HL-60 (cell line): ENCODE measurements around the gene MRPL11.

Experiments used
- DNase-seq, 2 experiments: peaks; one replicate each; pipeline ENCODE4 v3.0.0-alpha.2; 2010 to 2020; ENCODE audit warnings: low read depth in 1 of 2, low spot score in 1 of 2
- H3K27ac ChIP-seq: fragments of 250-450 bp; sonication (Bioruptor Pico); replicated peaks from 2 replicates; pipeline ENCODE4 v1.5.1; 2020; ENCODE audit warnings: mild to moderate bottlenecking, moderate library complexity
- H3K27me3 ChIP-seq: fragments of 250-450 bp; sonication (Bioruptor Pico); 2 replicates; pipeline ENCODE4 v1.5.1; 2021; ENCODE audit warnings: mild to moderate bottlenecking, moderate library complexity; ENCODE audit not compliant: insufficient read depth, poor library complexity, severe bottlenecking
- H3K4me3 ChIP-seq: replicated peaks from 2 replicates; pipeline ENCODE4 v1.5.1; 2011; ENCODE audit warnings: mild to moderate bottlenecking, control low read depth, low read length; ENCODE audit not compliant: insufficient read depth
- CTCF ChIP-seq: IDR thresholded peaks from one replicate; pipeline ENCODE4 v1.5.1; 2011; ENCODE audit warnings: low read length, control low read depth, inconsistent platforms; ENCODE audit not compliant: insufficient read depth
- GABPA ChIP-seq: IDR thresholded peaks from 2 replicates; pipeline ENCODE4 v1.6.1; 2012; ENCODE audit warnings: low read depth
- POLR2AphosphoS5 ChIP-seq: IDR thresholded peaks from 2 replicates; pipeline ENCODE4 v1.6.1; 2012; ENCODE audit warnings: low read depth
- REST ChIP-seq: IDR thresholded peaks from 2 replicates; pipeline ENCODE4 v1.6.1; 2012; ENCODE audit warnings: low read depth; ENCODE audit not compliant: insufficient replicate concordance
- SPI1 ChIP-seq: IDR thresholded peaks from 2 replicates; pipeline ENCODE4 v1.6.1; 2012; ENCODE audit warnings: low read depth, mild to moderate bottlenecking, borderline replicate concordance

Gene MRPL11

GRCh38 chr11:66476841-66477251 is 38.2 kb upstream of the MRPL11 start:
- no peak overlapping the region for H3K27ac ChIP-seq
- DNase-seq, result no peak
- TF ChIP-seq CTCF, result no peak
- TF ChIP-seq POLR2AphosphoS5, result no peak
- no peaks in the 10 kb centered on the region for H3K27me3 ChIP-seq
- no peak overlapping the region for H3K4me3 ChIP-seq

GRCh38 chr11:66476173-66476840 is 37.7 kb upstream of the MRPL11 start:
- DNase-seq, result no peak

GRCh38 chr11:66475349-66476172 is 36.9 kb upstream of the MRPL11 start:
- no peak overlapping the region for H3K4me3 ChIP-seq
- TF ChIP-seq REST (no peak), CTCF (no peak), POLR2AphosphoS5 (no peak), GABPA (no peak), SPI1 (no peak)
- no peak overlapping the region for H3K27ac ChIP-seq
- no peak for DNase-seq
- H3K27me3 ChIP-seq, result no peaks in the 10 kb centered on the region

More at GRCh38 chr11:66476173-66476840, 37.7 kb upstream of the MRPL11 start:
- H3K27me3 ChIP-seq, result no peaks in the 10 kb centered on the region
- H3K4me3 ChIP-seq, result no peak overlapping the region
- TF ChIP-seq GABPA (no peak), REST (no peak), POLR2AphosphoS5 (0 out of 2 replicates have a peak, but pooled peaks have one; percentile 12)
- no peak overlapping the region for H3K27ac ChIP-seq

GRCh38 chr11:66473608-66474515 is 35.2 kb upstream of the MRPL11 start:
- DNase-seq, result no peak
- TF ChIP-seq SPI1, result no peak
- TF ChIP-seq REST, result no peak
- no peak for TF ChIP-seq GABPA
- TF ChIP-seq CTCF, result no peak
- TF ChIP-seq POLR2AphosphoS5, result no peak
- H3K27ac ChIP-seq, result no peak overlapping the region

More at GRCh38 chr11:66473608-66474515, 35.2 kb upstream of the MRPL11 start:
- H3K4me3 ChIP-seq, result no peak overlapping the region
- H3K27me3 ChIP-seq, result no peaks in the 10 kb centered on the region
